ENCODE results near the gene GAB2. TPM values are rescaled to one million over a fixed set of nuclear protein-coding genes. Genes with fewer than 3 reads are reported as not detected.

The GAB2 gene
- total RNA-seq, 1 experiment from 2014 or later, result 10.0 TPM

GRCh38 chr11:78446210-78446609 lies 28.6 kb upstream of the GAB2 start:
- no peaks in the 10 kb centered on the region for H3K27me3 ChIP-seq (ENCODE audit: control insufficient read depth, insufficient read depth, low read length)
- no peak overlapping the region for H3K4me3 ChIP-seq (ENCODE audit: low read depth in 2 of 2, low read length in 2 of 2)
- H3K9me3 ChIP-seq (ENCODE audit: control insufficient read depth, insufficient read depth, low read depth, low read length), result no peaks in the 10 kb centered on the region
- ChIA-PET CTCF (no interaction called here), POLR2A (no interaction called here)
- H3K36me3 ChIP-seq (ENCODE audit: control insufficient read depth, insufficient read depth, low read length), result no peaks in the 10 kb centered on the region
- no TSS peak for BruUV-seq (replicated peaks)
- no peak for ATAC-seq
- DNase-seq (ENCODE audit: low read depth, low spot score), result no peak
- TF ChIP-seq POLR2AphosphoS5 (IDR thresholded peaks at IDR 0.05; ENCODE audit: low read depth, low read length), result no peak
- no peak for TF ChIP-seq CTCF (IDR thresholded peaks at IDR 0.05)
- TF ChIP-seq, protein P1, sequence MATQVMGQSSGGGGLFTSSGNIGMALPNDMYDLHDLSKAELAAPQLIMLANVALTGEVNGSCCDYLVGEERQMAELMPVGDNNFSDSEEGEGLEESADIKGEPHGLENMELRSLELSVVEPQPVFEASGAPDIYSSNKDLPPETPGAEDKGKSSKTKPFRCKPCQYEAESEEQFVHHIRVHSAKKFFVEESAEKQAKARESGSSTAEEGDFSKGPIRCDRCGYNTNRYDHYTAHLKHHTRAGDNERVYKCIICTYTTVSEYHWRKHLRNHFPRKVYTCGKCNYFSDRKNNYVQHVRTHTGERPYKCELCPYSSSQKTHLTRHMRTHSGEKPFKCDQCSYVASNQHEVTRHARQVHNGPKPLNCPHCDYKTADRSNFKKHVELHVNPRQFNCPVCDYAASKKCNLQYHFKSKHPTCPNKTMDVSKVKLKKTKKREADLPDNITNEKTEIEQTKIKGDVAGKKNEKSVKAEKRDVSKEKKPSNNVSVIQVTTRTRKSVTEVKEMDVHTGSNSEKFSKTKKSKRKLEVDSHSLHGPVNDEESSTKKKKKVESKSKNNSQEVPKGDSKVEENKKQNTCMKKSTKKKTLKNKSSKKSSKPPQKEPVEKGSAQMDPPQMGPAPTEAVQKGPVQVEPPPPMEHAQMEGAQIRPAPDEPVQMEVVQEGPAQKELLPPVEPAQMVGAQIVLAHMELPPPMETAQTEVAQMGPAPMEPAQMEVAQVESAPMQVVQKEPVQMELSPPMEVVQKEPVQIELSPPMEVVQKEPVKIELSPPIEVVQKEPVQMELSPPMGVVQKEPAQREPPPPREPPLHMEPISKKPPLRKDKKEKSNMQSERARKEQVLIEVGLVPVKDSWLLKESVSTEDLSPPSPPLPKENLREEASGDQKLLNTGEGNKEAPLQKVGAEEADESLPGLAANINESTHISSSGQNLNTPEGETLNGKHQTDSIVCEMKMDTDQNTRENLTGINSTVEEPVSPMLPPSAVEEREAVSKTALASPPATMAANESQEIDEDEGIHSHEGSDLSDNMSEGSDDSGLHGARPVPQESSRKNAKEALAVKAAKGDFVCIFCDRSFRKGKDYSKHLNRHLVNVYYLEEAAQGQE (IDR thresholded peaks at IDR 0.05; ENCODE audit: insufficient read depth in 1 of 2, low read depth in 2 of 2, low read length in 1 of 2), result no peak
- TF ChIP-seq TCF7L2 (IDR thresholded peaks at IDR 0.05; ENCODE audit: low read depth, low read length), result no peak
- no peak for TF ChIP-seq SIN3A (IDR thresholded peaks at IDR 0.05; ENCODE audit: borderline replicate concordance, insufficient read depth, low read depth, low read length)
- intact Hi-C loops (cut with micrococcal nuclease; ENCODE audit: unreplicated experiment), result no loop called here
- H3K27ac ChIP-seq (ENCODE audit: low read length), result no peak overlapping the region
- no peaks in the 10 kb centered on the region for H3K4me1 ChIP-seq (ENCODE audit: control insufficient read depth, insufficient read depth, low read length)
- in situ Hi-C loops (cut with HindIII; ENCODE audit: low pct_unique_long_range_greater_than_20kb, low sequenced_read_pairs), result no loop called here

DNA sequence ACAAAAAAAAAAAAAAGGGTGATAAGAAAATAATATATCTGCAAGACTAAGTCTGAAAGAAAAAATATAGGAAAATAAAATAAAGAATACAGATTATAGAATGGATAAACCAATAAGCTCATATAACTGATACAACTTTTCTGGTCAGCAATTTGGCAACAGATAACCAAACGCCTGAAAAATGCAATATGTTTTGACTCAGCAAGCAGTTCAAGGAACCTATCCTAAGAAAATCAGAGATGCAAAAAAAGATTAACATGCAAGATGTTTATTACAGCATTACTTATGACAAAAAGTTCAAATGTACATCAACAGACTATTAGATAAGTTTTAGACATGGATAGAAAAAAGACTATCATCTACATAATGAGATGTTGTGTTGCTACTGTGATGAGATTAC lies 27.1 kb upstream of the GAB2 start:
- intact Hi-C loops (cut with micrococcal nuclease; ENCODE audit: unreplicated experiment), result no loop called here

GRCh38 chr11:78441956-78442355 lies 24.3 kb upstream of the GAB2 start:
- no peaks in the 10 kb centered on the region for H3K27me3 ChIP-seq (ENCODE audit: control insufficient read depth, insufficient read depth, low read length)

More for the DNA sequence above, 27.1 kb upstream of the GAB2 start:
- ATAC-seq (no peak), DNase-seq (ENCODE audit: low read depth, low spot score) (no peak)
- no TSS peak for BruUV-seq (replicated peaks)
- POLR2A ChIA-PET, result no interaction called here
- CTCF ChIA-PET, result no interaction called here
- no peak overlapping the region for H3K27ac ChIP-seq (ENCODE audit: low read length)
- H3K4me3 ChIP-seq (ENCODE audit: low read depth in 2 of 2, low read length in 2 of 2), result no peak overlapping the region
- no peaks in the 10 kb centered on the region for H3K4me1 ChIP-seq (ENCODE audit: control insufficient read depth, insufficient read depth, low read length)
- no peaks in the 10 kb centered on the region for H3K9me3 ChIP-seq (ENCODE audit: control insufficient read depth, insufficient read depth, low read depth, low read length)
- no peak for TF ChIP-seq POLR2AphosphoS5 (IDR thresholded peaks at IDR 0.05; ENCODE audit: low read depth, low read length)
- H3K36me3 ChIP-seq (ENCODE audit: control insufficient read depth, insufficient read depth, low read length), result no peaks in the 10 kb centered on the region
- in situ Hi-C loops (cut with HindIII; ENCODE audit: low pct_unique_long_range_greater_than_20kb, low sequenced_read_pairs), result no loop called here
- H3K27me3 ChIP-seq (ENCODE audit: control insufficient read depth, insufficient read depth, low read length), result no peaks in the 10 kb centered on the region

More at GRCh38 chr11:78441956-78442355, 24.3 kb upstream of the GAB2 start:
- Histone ChIP-seq H3K4me1 (ENCODE audit: control insufficient read depth, insufficient read depth, low read length) (no peaks in the 10 kb centered on the region), H3K27ac (ENCODE audit: low read length) (no peak overlapping the region), H3K9me3 (ENCODE audit: control insufficient read depth, insufficient read depth, low read depth, low read length) (no peaks in the 10 kb centered on the region), H3K36me3 (ENCODE audit: control insufficient read depth, insufficient read depth, low read length) (no peaks in the 10 kb centered on the region), H3K4me3 (ENCODE audit: low read depth in 2 of 2, low read length in 2 of 2) (no peak overlapping the region)
- intact Hi-C loops (cut with micrococcal nuclease; ENCODE audit: unreplicated experiment) (no loop called here), in situ Hi-C loops (cut with HindIII; ENCODE audit: low pct_unique_long_range_greater_than_20kb, low sequenced_read_pairs) (no loop called here)
- ATAC-seq (no peak), DNase-seq (ENCODE audit: low read depth, low spot score) (no peak)
- CTCF ChIA-PET, result no interaction called here
- POLR2A ChIA-PET, result no interaction called here
- BruUV-seq (replicated peaks), result no TSS peak
- no peak for TF ChIP-seq TCF7L2 (IDR thresholded peaks at IDR 0.05; ENCODE audit: low read depth, low read length)
- no peak for TF ChIP-seq POLR2AphosphoS5 (IDR thresholded peaks at IDR 0.05; ENCODE audit: low read depth, low read length)
- no peak for TF ChIP-seq CTCF (IDR thresholded peaks at IDR 0.05)
- TF ChIP-seq, protein P1 (IDR thresholded peaks at IDR 0.05; ENCODE audit: insufficient read depth in 1 of 2, low read depth in 2 of 2, low read length in 1 of 2), result no peak
- no peak for TF ChIP-seq SIN3A (IDR thresholded peaks at IDR 0.05; ENCODE audit: borderline replicate concordance, insufficient read depth, low read depth, low read length)
